Activated T-helper 2 cell treated with anti-CD3 and anti-CD28 coated beads, Interferon-gamma antibody, Interleukin-2, Interleukin-4, amounts not matched to agents 10 μg/mL and 5 μg/mL and 100 μg/mL, durations not matched to agents 14 hours and 24 hours and 36 hours (primary cell): ENCODE measurements around the gene ASCC1. TPM values are rescaled to one million over a fixed set of nuclear protein-coding genes. Genes with fewer than 3 reads are reported as not detected.
"Not testable (repeated sequence)": the region's sequence is repeated elsewhere in the genome, so short reads cannot be mapped to it uniquely, and the experiment has no call there.

Source experiments
- DNase-seq: peaks from one replicate; pipeline ENCODE4 v3.0.0; 2021; ENCODE audit warnings: low spot score
- H3K27ac Mint-ChIP-seq: one replicate; pipeline ENCODE4 v1.8.0; 2021; ENCODE audit warnings: mixed read lengths
- H3K27me3 Mint-ChIP-seq: one replicate; pipeline ENCODE4 v1.8.0; 2021; ENCODE audit warnings: low read depth, mixed read lengths
- H3K36me3 Mint-ChIP-seq: one replicate; pipeline ENCODE4 v1.8.0; 2021; ENCODE audit warnings: low read depth, mixed read lengths
- H3K4me1 Mint-ChIP-seq: one replicate; pipeline ENCODE4 v1.8.0; 2021; ENCODE audit warnings: low read depth, mixed read lengths
- H3K4me3 Mint-ChIP-seq: one replicate; pipeline ENCODE4 v1.8.0; 2021; ENCODE audit warnings: low read depth, mild to moderate bottlenecking, moderate library complexity, mixed read lengths
- H3K9me3 Mint-ChIP-seq: one replicate; pipeline ENCODE4 v1.8.0; 2021; ENCODE audit warnings: mixed read lengths
- intact Hi-C: fragments of 100-400 bp; cut with micrococcal nuclease; formaldehyde crosslinking; loops from one replicate; pipeline ENCODE4 v1.15.1; 2023
- total RNA-seq: library from RNA; stranded (reverse); gene quantifications from 2 replicates; pipeline ENCODE4 v1.2.3, GENCODE V29; 2022

The ASCC1 gene
- total RNA-seq, 1 donor from 2014 or later, result 46.2 TPM

- Mint-ChIP-seq H3K4me1 (peaks cover 62% of the 10 kb centered on the region), H3K27me3 (no peaks in the 10 kb centered on the region), H3K4me3 (no peak overlapping the region), H3K9me3 (no peaks in the 10 kb centered on the region), H3K36me3 (no peaks in the 10 kb centered on the region), H3K27ac (peak overlapping the region; percentile 72)
- intact Hi-C loops, result no loop called here
- no peak for DNase-seq
Measured at GRCh38 chr10:72255977-72256729, 40.1 kb upstream of the ASCC1 start.

DNA sequence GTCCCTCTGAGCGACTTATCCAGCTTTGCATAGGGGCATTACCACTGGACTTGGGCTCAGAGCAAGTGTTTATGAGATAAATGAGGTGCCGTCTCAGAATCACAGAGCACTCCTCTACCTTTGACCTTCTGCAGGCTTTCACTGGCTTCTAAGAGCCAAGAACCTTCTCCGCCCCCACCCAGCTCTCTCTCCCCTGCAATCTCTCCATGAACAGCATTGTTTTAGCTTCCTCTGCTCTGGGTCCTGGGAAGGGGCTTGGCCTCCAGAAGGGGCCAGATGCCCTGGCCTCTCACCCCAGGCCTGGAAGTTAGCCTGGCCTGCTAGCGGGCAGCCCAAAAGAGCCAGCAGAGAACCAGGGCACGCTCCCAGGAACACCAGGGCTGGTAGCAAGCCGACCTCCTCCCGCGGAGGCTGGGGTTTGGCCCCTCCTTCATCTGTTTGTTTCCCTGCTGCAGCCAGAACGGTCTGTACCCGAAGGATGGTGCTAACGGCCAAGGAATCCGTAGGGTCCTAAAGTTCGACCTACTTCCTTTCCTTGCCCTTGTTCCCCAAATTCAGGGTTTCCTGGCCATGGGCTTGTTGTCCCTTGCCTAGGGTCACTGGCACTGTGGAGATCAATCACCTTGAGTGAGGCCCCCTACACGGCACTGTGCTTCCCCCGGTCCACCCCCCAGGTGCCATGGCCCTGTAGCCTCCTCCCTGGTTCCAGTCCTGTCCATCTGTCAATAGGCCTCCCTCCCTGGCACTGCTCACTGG is 38.9 kb upstream of the ASCC1 start:
- H3K27me3 Mint-ChIP-seq, result no peaks in the 10 kb centered on the region
- peak overlapping the region; percentile 90 for H3K27ac Mint-ChIP-seq
- peaks cover 60% of the 10 kb centered on the region for H3K4me1 Mint-ChIP-seq
- H3K36me3 Mint-ChIP-seq, result no peaks in the 10 kb centered on the region
- DNase-seq, result peak; percentile 36
- H3K4me3 Mint-ChIP-seq, result peak overlapping the region; percentile 70
- intact Hi-C loops, result no loop called here
- no peaks in the 10 kb centered on the region for H3K9me3 Mint-ChIP-seq

GRCh38 chr10:72253578-72253977 is 37.5 kb upstream of the ASCC1 start:
- no peaks in the 10 kb centered on the region for H3K9me3 Mint-ChIP-seq
- intact Hi-C loops, result no loop called here
- H3K4me1 Mint-ChIP-seq, result peaks cover 56% of the 10 kb centered on the region
- DNase-seq, result no peak
- no peaks in the 10 kb centered on the region for H3K36me3 Mint-ChIP-seq
- H3K27me3 Mint-ChIP-seq, result no peaks in the 10 kb centered on the region
- no peak overlapping the region for H3K27ac Mint-ChIP-seq
- no peak overlapping the region for H3K4me3 Mint-ChIP-seq

GRCh38 chr10:72252972-72253371 is 36.9 kb upstream of the ASCC1 start:
- intact Hi-C loops, result no loop called here
- no peaks in the 10 kb centered on the region for H3K9me3 Mint-ChIP-seq
- DNase-seq, result no peak
- H3K27ac Mint-ChIP-seq, result no peak overlapping the region
- no peak overlapping the region for H3K4me3 Mint-ChIP-seq
- H3K36me3 Mint-ChIP-seq, result no peaks in the 10 kb centered on the region
- no peaks in the 10 kb centered on the region for H3K27me3 Mint-ChIP-seq
- peaks cover 59% of the 10 kb centered on the region for H3K4me1 Mint-ChIP-seq

GRCh38 chr10:72251635-72252034 is 35.6 kb upstream of the ASCC1 start:
- intact Hi-C loops, result no loop called here
- H3K4me3 Mint-ChIP-seq, result no peak overlapping the region

GRCh38 chr10:72250666-72251065 is 34.6 kb upstream of the ASCC1 start:
- DNase-seq, result no peak
- Mint-ChIP-seq H3K4me1 (peaks cover 60% of the 10 kb centered on the region), H3K4me3 (peak overlapping the region; percentile 20), H3K27me3 (no peaks in the 10 kb centered on the region), H3K27ac (peak overlapping the region; percentile 29), H3K9me3 (no peaks in the 10 kb centered on the region), H3K36me3 (no peaks in the 10 kb centered on the region)
- intact Hi-C loops, result no loop called here

More at GRCh38 chr10:72251635-72252034, 35.6 kb upstream of the ASCC1 start:
- Mint-ChIP-seq H3K36me3 (no peaks in the 10 kb centered on the region), H3K9me3 (no peaks in the 10 kb centered on the region), H3K27me3 (no peaks in the 10 kb centered on the region), H3K4me1 (peaks cover 59% of the 10 kb centered on the region), H3K27ac (no peak overlapping the region)
- DNase-seq, result no peak

DNA sequence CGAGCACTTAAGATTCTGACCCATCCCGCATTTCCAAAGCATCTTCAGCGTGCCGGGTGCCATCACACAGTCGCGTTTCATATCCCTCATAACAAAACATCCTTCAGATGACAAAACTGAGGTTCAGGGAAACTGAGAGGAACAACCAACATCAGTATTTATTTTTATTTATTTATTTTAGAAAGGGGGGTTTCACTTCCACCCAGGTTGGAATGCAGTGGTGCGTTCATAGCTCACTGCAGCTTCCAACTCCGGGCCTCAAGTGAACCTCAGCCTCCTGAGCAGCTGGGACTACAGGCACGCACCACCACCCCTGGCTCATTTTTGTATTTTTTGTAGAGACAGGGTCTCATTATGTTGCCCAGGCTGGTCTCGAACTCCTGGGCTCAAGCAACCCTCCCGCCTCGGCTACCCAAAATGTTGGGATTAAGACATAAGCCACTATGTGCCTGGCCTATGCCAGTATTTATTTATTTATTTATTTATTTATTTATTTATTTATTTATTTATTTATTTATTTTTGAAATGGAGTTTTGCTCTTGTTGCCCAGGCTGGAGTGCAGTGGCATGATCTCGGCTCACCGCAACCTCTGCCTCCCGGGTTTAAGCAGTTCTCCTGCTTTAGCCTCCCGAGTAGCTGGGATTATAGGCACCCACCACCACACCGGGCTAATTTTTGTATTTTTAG is 33.2 kb upstream of the ASCC1 start:
- H3K4me1 Mint-ChIP-seq, result peaks cover 62% of the 10 kb centered on the region
- peak overlapping the region; percentile 69 for H3K4me3 Mint-ChIP-seq
- not testable (repeated sequence) for H3K9me3 Mint-ChIP-seq, H3K36me3 Mint-ChIP-seq, H3K27me3 Mint-ChIP-seq, DNase-seq
- peak overlapping the region; percentile 97 for H3K27ac Mint-ChIP-seq
- intact Hi-C loops, result loop anchor here (1.0 to 2.0 kb wide), 3 partner anchors 31 to 85 kb away; no protein-coding TSS in a partner anchor

DNA sequence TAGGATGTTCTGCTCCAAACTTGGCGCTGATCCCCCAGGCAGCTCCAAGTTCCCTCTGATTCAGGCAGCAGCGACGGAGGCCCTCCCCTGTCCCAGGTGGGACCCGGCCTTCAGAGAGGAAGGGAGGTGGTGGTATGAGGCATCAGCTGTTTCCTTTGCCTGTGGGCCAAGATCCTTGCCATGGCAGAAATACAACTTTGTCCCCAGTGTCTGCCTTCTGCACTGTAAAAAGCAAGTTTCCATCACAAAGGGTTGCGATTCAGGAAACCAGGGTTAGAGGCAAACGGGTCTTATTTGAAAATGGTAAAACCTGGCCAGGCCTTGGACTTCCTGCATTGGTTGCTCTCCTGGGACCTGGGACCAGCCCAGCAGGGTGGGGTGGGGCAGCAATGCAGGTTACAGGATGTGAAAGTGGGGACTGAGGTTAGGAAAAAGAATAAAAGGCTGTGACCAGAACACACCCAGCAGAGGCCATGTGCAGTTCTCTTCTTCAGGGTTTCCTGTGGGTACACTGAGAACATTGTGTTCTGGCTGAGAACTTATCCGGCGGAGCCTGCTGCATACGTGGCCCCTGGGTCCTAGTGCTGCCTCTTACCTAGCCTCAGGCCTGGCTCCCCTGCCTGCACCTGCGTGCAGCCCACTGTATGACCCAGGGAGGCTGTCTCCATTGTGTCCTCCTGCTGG is 32.5 kb upstream of the ASCC1 start:
- no peaks in the 10 kb centered on the region for H3K9me3 Mint-ChIP-seq
- no peaks in the 10 kb centered on the region for H3K27me3 Mint-ChIP-seq
- peaks cover 64% of the 10 kb centered on the region for H3K4me1 Mint-ChIP-seq
- peak; percentile 80 for DNase-seq
- H3K27ac Mint-ChIP-seq, result peak overlapping the region; percentile 97
- intact Hi-C loops, result loop anchor here (1.0 to 2.0 kb wide), 3 partner anchors 30 to 86 kb away; no protein-coding TSS in a partner anchor
- no peaks in the 10 kb centered on the region for H3K36me3 Mint-ChIP-seq
- H3K4me3 Mint-ChIP-seq, result peak overlapping the region; percentile 69

DNA sequence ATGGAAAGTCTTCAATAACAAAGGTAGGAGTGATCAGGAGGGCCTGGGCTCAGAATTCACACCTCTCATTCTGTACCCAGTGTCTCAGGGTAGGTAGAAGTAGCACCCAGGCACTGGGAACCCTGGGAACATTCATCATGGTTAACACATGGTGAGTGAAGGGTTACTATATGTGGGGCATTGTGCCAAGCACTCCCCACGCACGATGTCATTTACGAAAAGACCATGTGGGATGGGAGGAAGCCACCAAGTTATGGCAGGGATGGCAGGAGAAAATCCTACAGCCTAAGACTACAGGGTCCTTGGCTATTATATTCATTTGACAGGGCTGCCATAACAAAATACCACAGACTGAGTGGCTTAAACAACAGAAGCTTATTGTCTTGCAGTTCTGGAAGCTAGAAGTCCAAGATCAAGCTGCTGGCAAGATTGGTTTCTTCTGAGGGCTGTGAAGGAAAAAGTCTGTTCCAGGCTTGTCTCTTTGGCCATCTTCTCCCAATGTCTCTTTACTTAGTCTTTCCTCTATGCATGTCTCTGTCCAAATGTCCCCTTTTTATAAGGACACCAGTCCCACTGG is 30.0 kb upstream of the ASCC1 start:
- Mint-ChIP-seq H3K4me3 (no peak overlapping the region), H3K27ac (peak overlapping the region; percentile 63), H3K9me3 (no peaks in the 10 kb centered on the region), H3K27me3 (no peaks in the 10 kb centered on the region), H3K4me1 (peaks cover 61% of the 10 kb centered on the region), H3K36me3 (no peaks in the 10 kb centered on the region)
- intact Hi-C loops, result loop anchor here (2.0 kb wide), 1 partner anchor 15 kb away; no protein-coding TSS in a partner anchor
- no peak for DNase-seq

- peak overlapping the region; percentile 63 for H3K27ac Mint-ChIP-seq
- no peak for DNase-seq
- no peak overlapping the region for H3K4me3 Mint-ChIP-seq
- H3K9me3 Mint-ChIP-seq, result no peaks in the 10 kb centered on the region
- intact Hi-C loops, result loop anchor here (2.0 kb wide), 1 partner anchor 16 kb away; no protein-coding TSS in a partner anchor
- H3K4me1 Mint-ChIP-seq, result peaks cover 53% of the 10 kb centered on the region
- no peaks in the 10 kb centered on the region for H3K27me3 Mint-ChIP-seq
- peaks cover 3% of the 10 kb centered on the region for H3K36me3 Mint-ChIP-seq
Measured at GRCh38 chr10:72244573-72245038, 28.5 kb upstream of the ASCC1 start.

- no peaks in the 10 kb centered on the region for H3K9me3 Mint-ChIP-seq
- peak overlapping the region; percentile 63 for H3K27ac Mint-ChIP-seq
- no peak overlapping the region for H3K4me3 Mint-ChIP-seq
- intact Hi-C loops, result loop anchor here (2.0 kb wide), 1 partner anchor 17 kb away; no protein-coding TSS in a partner anchor
- H3K4me1 Mint-ChIP-seq, result peaks cover 54% of the 10 kb centered on the region
- H3K36me3 Mint-ChIP-seq, result peaks cover 5% of the 10 kb centered on the region
- DNase-seq, result no peak
- H3K27me3 Mint-ChIP-seq, result no peaks in the 10 kb centered on the region
Measured at GRCh38 chr10:72243822-72244437, 27.9 kb upstream of the ASCC1 start.
